GM19372 (cell line): ENCODE results near the gene C17orf114.

Experiments
- ATAC-seq: cut with Tn5 transposase; IDR thresholded peaks from one replicate; pipeline ENCODE4 v1.9.1; 2021; ENCODE audit warnings: mild to moderate bottlenecking, low read depth, moderate library complexity; ENCODE audit not compliant: unreplicated experiment

The C17orf114 gene

GRCh38 chr17:4802228-4802627 is at the start of gene C17orf114:
C17orf114 (minus strand) TSS chr17:4802328.
- no peak for ATAC-seq

GRCh38 chr17:4851084-4851483 is 49.0 kb upstream of the C17orf114 start:
- ATAC-seq, result no peak

- ATAC-seq, result no peak
Observed at GRCh38 chr17:4850246-4850645, 48.1 kb upstream of the C17orf114 start.

GRCh38 chr17:4849011-4849536 is 46.9 kb upstream of the C17orf114 start:
- no peak for ATAC-seq

- no peak for ATAC-seq
Observed at GRCh38 chr17:4846635-4847390, 44.7 kb upstream of the C17orf114 start.

- ATAC-seq, result no peak
Observed at GRCh38 chr17:4845118-4845517, 43.0 kb upstream of the C17orf114 start.

GRCh38 chr17:4843321-4844000 is 41.3 kb upstream of the C17orf114 start:
- no peak for ATAC-seq

- no peak for ATAC-seq
Observed at GRCh38 chr17:4842376-4842775, 40.2 kb upstream of the C17orf114 start.

- no peak for ATAC-seq
Observed at GRCh38 chr17:4840893-4841242, 38.7 kb upstream of the C17orf114 start.

GRCh38 chr17:4839965-4840892 is 38.1 kb upstream of the C17orf114 start:
- no peak for ATAC-seq

- ATAC-seq, result no peak
Observed at GRCh38 chr17:4839221-4839620, 37.1 kb upstream of the C17orf114 start.

- no peak for ATAC-seq
Observed at GRCh38 chr17:4838309-4838785, 36.2 kb upstream of the C17orf114 start.

GRCh38 chr17:4837471-4838308 is 35.6 kb upstream of the C17orf114 start:
- ATAC-seq, result no peak

- no peak for ATAC-seq
Observed at GRCh38 chr17:4836221-4836620, 34.1 kb upstream of the C17orf114 start.

GRCh38 chr17:4834681-4835020 is 32.5 kb upstream of the C17orf114 start:
- no peak for ATAC-seq

GRCh38 chr17:4833941-4834680 is 32.0 kb upstream of the C17orf114 start:
- no peak for ATAC-seq

- ATAC-seq, result peak; percentile 91
Observed at GRCh38 chr17:4833178-4833940, 31.2 kb upstream of the C17orf114 start, which contains the start of gene MINK1. MINK1 (plus strand) TSS chr17:4833340; CDS start chr17:4833584, 244 bp downstream.

GRCh38 chr17:4832829-4833177 is 30.7 kb upstream of the C17orf114 start:
- ATAC-seq, result peak; percentile 13
